HepG2 (cell line): ENCODE measurements around the gene SLC11A1. TPM values are rescaled to one million over a fixed set of nuclear protein-coding genes. Genes with fewer than 3 reads are reported as not detected.

ENCODE experiments used
- CBX1 ChIP-seq: IDR thresholded peaks from one replicate; pipeline ENCODE4 v1.6.1; 2016; ENCODE audit warnings: antibody characterized with exemption, low read depth
- CBX2 ChIP-seq, 2 experiments: fragments of 200-600 bp in 1 of 2; sonication (generic); formaldehyde crosslinking in 1 of 2; IDR thresholded peaks; 2 replicates each; pipeline versions ENCODE4 v1.7.0 to v1.8.1; 2018 to 2022; ENCODE audit warnings: low read depth in 2 of 2, low read length in 1 of 2, mild to moderate bottlenecking in 1 of 2, missing genetic modification reagents in 1 of 2
- CC2D1A ChIP-seq: sonication (generic); formaldehyde crosslinking; IDR thresholded peaks from 2 replicates; pipeline ENCODE4 v1.8.1; 2023; ENCODE audit warnings: mild to moderate bottlenecking, missing genetic modification reagents
- CREB1 ChIP-seq, 2 experiments: fragments of 450-650 bp in 1 of 2; IDR thresholded peaks; 2 replicates each; pipeline ENCODE4 v1.6.1; 2016 to 2017; ENCODE audit warnings: control low read depth in 1 of 2, mild to moderate bottlenecking in 1 of 2, missing compliant biosample characterization in 1 of 2, missing genetic modification characterization in 1 of 2
- FIP1L1 ChIP-seq: fragments of 200-400 bp; formaldehyde crosslinking; IDR thresholded peaks from 2 replicates; pipeline ENCODE4 v1.6.1; 2018; ENCODE audit warnings: low read depth, mild to moderate bottlenecking, low read length, moderate library complexity, borderline replicate concordance; ENCODE audit not compliant: insufficient read depth
- FLYWCH1 ChIP-seq: sonication (generic); formaldehyde crosslinking; IDR thresholded peaks from 2 replicates; pipeline ENCODE4 v1.8.1; 2023; ENCODE audit warnings: mild to moderate bottlenecking, missing genetic modification reagents
- HDAC2 ChIP-seq: sonication (generic); formaldehyde crosslinking; IDR thresholded peaks from 2 replicates; pipeline ENCODE4 v1.4.0; 2020; ENCODE audit warnings: missing genetic modification reagents
- HNRNPH1 ChIP-seq: fragments of 200-400 bp; formaldehyde crosslinking; optimal IDR thresholded peaks from 2 replicates; pipeline ENCODE3; 2017; ENCODE audit warnings: mild to moderate bottlenecking, low read depth, low read length
- HNRNPL ChIP-seq: fragments of 200-400 bp; formaldehyde crosslinking; IDR thresholded peaks from 2 replicates; pipeline ENCODE4 v1.6.1; 2017; ENCODE audit warnings: mild to moderate bottlenecking, low read depth, low read length
- SOX5 ChIP-seq: IDR thresholded peaks from 2 replicates; pipeline ENCODE4 v1.6.1; 2016; ENCODE audit warnings: borderline replicate concordance
- ZC3H4 ChIP-seq: sonication (generic); formaldehyde crosslinking; IDR thresholded peaks from 2 replicates; pipeline ENCODE4 v1.4.0; 2020; ENCODE audit warnings: missing genetic modification reagents, borderline replicate concordance
- ZNF607 ChIP-seq: sonication (generic); formaldehyde crosslinking; IDR thresholded peaks from 2 replicates; pipeline ENCODE4 v1.5.1; 2020; ENCODE audit warnings: missing genetic modification reagents, mild to moderate bottlenecking, borderline replicate concordance
- ZNF737 ChIP-seq: sonication (generic); formaldehyde crosslinking; IDR thresholded peaks from 2 replicates; pipeline ENCODE4 v1.5.0; 2020; ENCODE audit warnings: missing genetic modification reagents, mild to moderate bottlenecking, borderline replicate concordance
- polyA plus RNA-seq, 8 experiments: library from polyadenylated mRNA; depleted of rRNA in 3 of 8; stranded (reverse) in 7 of 8; unstranded in 1 of 8; fragments of >200 nt; fragmentation: Illumina TruSeq in 4 of 8; extraction: Trizol in 4 of 8; gene quantifications; 2 replicates each; pipeline versions ENCODE4 v1.2.1 to v1.2.3, GENCODE V29; 2011 to 2016; ENCODE audit warnings: low read depth in 4 of 8, missing spikeins in 1 of 8, mixed read lengths in 1 of 8; ENCODE audit not compliant: insufficient read depth in 1 of 8
- total RNA-seq, 5 experiments: library from RNA; depleted of rRNA; stranded (reverse); fragments of >200 nt; fragmentation: Illumina TruSeq; extraction: Trizol; gene quantifications; 2 replicates each; pipeline ENCODE4 v1.2.3, GENCODE V29; 2016; ENCODE audit warnings: low read depth in 1 of 5
- TF ChIP-seq, protein P1 (sequence below), 2 experiments: sonication (generic) in 1 of 2; formaldehyde crosslinking in 1 of 2; IDR thresholded peaks; 2 replicates each; pipeline versions ENCODE4 v1.4.0 to v1.6.1; 2016 to 2020; ENCODE audit warnings: borderline replicate concordance in 1 of 2, low read depth in 1 of 2, mild to moderate bottlenecking in 1 of 2, missing genetic modification reagents in 1 of 2
- TF ChIP-seq, protein P2 (sequence below): sonication (generic); formaldehyde crosslinking; IDR thresholded peaks from one replicate; pipeline ENCODE4 v1.5.1; 2020; ENCODE audit warnings: mild to moderate bottlenecking, missing genetic modification reagents; ENCODE audit errors: not compliant biosample characterization

SLC11A1 gene
- total and polyA plus RNA-seq, 2 of the 13 experiments (the other 11 are each of a cell fraction or from before 2014, with no cell fraction given) = 0.33 to 2.3 TPM

DNA sequence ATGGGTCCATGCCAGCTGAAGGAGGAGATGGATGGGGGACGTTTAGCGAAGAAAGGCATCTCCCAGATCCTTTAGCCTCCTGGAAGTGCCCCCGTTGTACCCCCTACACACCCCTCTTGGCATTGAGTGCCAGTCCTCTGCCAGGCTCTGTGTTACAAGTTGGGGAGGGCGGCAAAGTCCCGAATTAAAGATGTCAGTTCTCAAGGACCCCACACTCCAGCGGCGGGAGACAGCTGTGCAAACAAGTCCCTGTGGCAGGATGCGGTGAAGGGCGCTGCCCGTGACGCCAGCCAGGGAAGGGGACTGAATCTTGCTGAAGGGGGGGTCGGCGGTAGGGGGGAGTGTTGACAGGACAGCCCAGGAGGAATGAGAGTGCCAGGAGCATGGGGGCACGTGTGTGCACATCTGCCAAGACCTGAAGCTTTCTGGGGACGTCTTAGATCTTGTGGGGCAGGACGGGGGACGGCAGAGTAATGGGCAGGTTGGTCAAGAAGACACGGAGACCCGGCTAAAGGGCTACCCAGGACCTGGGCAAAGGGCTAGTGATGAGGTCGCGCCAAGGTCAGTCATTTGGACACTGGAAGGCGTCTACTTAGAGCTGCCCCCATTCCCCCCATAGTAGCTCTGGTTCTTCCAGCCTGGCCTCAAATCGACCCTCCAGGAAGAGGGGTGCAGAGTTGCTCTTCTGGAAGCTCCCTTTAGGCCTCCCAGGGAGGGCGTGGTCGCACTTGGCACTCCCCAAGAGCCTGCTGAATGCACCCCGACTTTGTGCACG lies 14.8 kb downstream of the SLC11A1 start (continued):
- peak; percentile 29 for TF ChIP-seq CBX1
- 0 out of 2 replicates have a peak, but pooled peaks have one; percentile 7 for TF ChIP-seq ZNF607
- TF ChIP-seq FIP1L1 = peak; percentile 36; the same call in 1 of the 2 replicates
- TF ChIP-seq CBX2 (IDR thresholded peaks at IDR 0.05; ENCODE audit: low read depth, low read length) = no peak
- TF ChIP-seq CBX2 (CRISPR knock-in tag; IDR thresholded peaks at IDR 0.05; ENCODE audit: low read depth) = 0 out of 2 replicates have a peak, but pooled peaks have one; percentile 71
- TF ChIP-seq SOX5 = peak; percentile 43; the same call in 1 of the 2 replicates
- TF ChIP-seq CREB1 (IDR thresholded peaks at IDR 0.05) = 0 out of 2 replicates have a peak, but pooled peaks have one; percentile 30
- TF ChIP-seq CREB1 (CRISPR knock-in tag; IDR thresholded peaks at IDR 0.05) = no peak
- peak; percentile 94 for TF ChIP-seq HNRNPL
- TF ChIP-seq, protein P1, sequence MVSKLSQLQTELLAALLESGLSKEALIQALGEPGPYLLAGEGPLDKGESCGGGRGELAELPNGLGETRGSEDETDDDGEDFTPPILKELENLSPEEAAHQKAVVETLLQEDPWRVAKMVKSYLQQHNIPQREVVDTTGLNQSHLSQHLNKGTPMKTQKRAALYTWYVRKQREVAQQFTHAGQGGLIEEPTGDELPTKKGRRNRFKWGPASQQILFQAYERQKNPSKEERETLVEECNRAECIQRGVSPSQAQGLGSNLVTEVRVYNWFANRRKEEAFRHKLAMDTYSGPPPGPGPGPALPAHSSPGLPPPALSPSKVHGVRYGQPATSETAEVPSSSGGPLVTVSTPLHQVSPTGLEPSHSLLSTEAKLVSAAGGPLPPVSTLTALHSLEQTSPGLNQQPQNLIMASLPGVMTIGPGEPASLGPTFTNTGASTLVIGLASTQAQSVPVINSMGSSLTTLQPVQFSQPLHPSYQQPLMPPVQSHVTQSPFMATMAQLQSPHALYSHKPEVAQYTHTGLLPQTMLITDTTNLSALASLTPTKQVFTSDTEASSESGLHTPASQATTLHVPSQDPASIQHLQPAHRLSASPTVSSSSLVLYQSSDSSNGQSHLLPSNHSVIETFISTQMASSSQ (IDR thresholded peaks at IDR 0.05; ENCODE audit: low read depth) = no peak
- TF ChIP-seq, protein P1 (CRISPR knock-in tag; IDR thresholded peaks at IDR 0.05; ENCODE audit: borderline replicate concordance) = no peak
- no peak for TF ChIP-seq FLYWCH1
- TF ChIP-seq HNRNPH1 = no peak
- TF ChIP-seq, protein P2, sequence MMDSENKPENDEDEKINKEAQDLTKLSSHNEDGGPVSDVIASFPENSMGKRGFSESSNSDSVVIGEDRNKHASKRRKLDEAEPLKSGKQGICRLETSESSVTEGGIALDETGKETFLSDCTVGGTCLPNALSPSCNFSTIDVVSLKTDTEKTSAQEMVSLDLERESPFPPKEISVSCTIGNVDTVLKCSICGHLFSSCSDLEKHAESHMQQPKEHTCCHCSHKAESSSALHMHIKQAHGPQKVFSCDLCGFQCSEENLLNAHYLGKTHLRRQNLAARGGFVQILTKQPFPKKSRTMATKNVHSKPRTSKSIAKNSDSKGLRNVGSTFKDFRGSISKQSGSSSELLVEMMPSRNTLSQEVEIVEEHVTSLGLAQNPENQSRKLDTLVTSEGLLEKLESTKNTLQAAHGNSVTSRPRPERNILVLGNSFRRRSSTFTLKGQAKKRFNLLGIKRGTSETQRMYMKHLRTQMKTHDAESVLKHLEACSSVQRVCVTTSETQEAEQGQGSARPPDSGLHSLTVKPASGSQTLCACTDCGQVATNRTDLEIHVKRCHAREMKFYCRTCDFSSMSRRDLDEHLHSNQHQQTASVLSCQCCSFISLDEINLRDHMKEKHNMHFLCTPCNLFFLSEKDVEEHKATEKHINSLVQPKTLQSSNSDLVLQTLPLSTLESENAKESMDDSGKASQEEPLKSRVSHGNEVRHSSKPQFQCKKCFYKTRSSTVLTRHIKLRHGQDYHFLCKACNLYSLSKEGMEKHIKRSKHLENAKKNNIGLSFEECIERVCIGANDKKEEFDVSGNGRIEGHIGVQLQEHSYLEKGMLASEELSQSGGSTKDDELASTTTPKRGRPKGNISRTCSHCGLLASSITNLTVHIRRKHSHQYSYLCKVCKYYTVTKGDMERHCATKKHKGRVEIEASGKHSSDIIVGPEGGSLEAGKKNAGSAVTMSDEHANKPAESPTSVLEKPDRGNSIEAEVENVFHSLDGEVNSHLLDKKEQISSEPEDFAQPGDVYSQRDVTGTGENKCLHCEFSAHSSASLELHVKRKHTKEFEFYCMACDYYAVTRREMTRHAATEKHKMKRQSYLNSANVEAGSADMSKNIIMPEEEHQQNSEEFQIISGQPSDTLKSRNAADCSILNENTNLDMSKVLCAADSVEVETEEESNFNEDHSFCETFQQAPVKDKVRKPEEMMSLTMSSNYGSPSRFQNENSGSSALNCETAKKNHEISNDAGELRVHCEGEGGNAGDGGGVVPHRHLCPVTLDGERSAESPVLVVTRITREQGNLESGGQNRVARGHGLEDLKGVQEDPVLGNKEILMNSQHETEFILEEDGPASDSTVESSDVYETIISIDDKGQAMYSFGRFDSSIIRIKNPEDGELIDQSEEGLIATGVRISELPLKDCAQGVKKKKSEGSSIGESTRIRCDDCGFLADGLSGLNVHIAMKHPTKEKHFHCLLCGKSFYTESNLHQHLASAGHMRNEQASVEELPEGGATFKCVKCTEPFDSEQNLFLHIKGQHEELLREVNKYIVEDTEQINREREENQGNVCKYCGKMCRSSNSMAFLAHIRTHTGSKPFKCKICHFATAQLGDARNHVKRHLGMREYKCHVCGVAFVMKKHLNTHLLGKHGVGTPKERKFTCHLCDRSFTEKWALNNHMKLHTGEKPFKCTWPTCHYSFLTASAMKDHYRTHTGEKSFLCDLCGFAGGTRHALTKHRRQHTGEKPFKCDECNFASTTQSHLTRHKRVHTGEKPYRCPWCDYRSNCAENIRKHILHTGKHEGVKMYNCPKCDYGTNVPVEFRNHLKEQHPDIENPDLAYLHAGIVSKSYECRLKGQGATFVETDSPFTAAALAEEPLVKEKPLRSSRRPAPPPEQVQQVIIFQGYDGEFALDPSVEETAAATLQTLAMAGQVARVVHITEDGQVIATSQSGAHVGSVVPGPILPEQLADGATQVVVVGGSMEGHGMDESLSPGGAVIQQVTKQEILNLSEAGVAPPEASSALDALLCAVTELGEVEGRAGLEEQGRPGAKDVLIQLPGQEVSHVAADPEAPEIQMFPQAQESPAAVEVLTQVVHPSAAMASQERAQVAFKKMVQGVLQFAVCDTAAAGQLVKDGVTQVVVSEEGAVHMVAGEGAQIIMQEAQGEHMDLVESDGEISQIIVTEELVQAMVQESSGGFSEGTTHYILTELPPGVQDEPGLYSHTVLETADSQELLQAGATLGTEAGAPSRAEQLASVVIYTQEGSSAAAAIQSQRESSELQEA (CRISPR knock-in tag) = peak; percentile 14
- TF ChIP-seq ZNF737 = no peak
- no peak for TF ChIP-seq CC2D1A (CRISPR knock-in tag)
- TF ChIP-seq ZC3H4 (CRISPR knock-in tag) = 0 out of 2 replicates have a peak, but pooled peaks have one; percentile 30
- peak; percentile 42; the same call in 1 of the 2 replicates for TF ChIP-seq HDAC2 (CRISPR knock-in tag)
